RWPE2 (cell line): ENCODE results near the gene CPOX.

Source experiments
- ATAC-seq: fragments of 200-7000 bp; cut with Tn5 transposase; 3 replicates; pipeline ENCODE4 v1.9.1; 2021; ENCODE audit warnings: low read depth
- DNase-seq: peaks from one replicate; pipeline ENCODE4 v3.0.0-alpha.2; 2020; ENCODE audit warnings: low spot score
- H3K27ac ChIP-seq: fragments of 450-650 bp; 2 replicates; pipeline ENCODE4 v1.5.1; 2017; ENCODE audit warnings: mild to moderate bottlenecking; ENCODE audit not compliant: poor library complexity, severe bottlenecking
- H3K27me3 ChIP-seq: fragments of 250-450 bp; sonication (Bioruptor Pico); 2 replicates; pipeline ENCODE4 v1.5.1; 2021; ENCODE audit warnings: mild to moderate bottlenecking, moderate library complexity; ENCODE audit not compliant: insufficient read depth, poor library complexity, severe bottlenecking
- H3K36me3 ChIP-seq: fragments of 250-450 bp; sonication (Bioruptor Pico); 2 replicates; pipeline ENCODE4 v1.5.1; 2020; ENCODE audit warnings: low read depth, mild to moderate bottlenecking, moderate library complexity
- H3K4me1 ChIP-seq: fragments of 250-450 bp; sonication (Bioruptor Pico); 2 replicates; pipeline ENCODE4 v1.5.1; 2021; ENCODE audit warnings: mild to moderate bottlenecking, moderate library complexity; ENCODE audit not compliant: insufficient read depth, poor library complexity, severe bottlenecking
- H3K4me3 ChIP-seq: fragments of 250-450 bp; sonication (Bioruptor Pico); 2 replicates; pipeline ENCODE4 v1.5.1; 2021; ENCODE audit warnings: mild to moderate bottlenecking, moderate library complexity; ENCODE audit not compliant: severe bottlenecking
- H3K9me3 ChIP-seq: fragments of 250-450 bp; sonication (Bioruptor Pico); 2 replicates; pipeline ENCODE4 v1.5.1; 2021; ENCODE audit warnings: mild to moderate bottlenecking, moderate library complexity; ENCODE audit not compliant: severe bottlenecking
- CTCF ChIP-seq: fragments of 450-650 bp; IDR thresholded peaks from one replicate; pipeline ENCODE4 v1.5.1; 2017; ENCODE audit warnings: mild to moderate bottlenecking, moderate library complexity; ENCODE audit not compliant: poor library complexity, severe bottlenecking

The CPOX gene

DNA sequence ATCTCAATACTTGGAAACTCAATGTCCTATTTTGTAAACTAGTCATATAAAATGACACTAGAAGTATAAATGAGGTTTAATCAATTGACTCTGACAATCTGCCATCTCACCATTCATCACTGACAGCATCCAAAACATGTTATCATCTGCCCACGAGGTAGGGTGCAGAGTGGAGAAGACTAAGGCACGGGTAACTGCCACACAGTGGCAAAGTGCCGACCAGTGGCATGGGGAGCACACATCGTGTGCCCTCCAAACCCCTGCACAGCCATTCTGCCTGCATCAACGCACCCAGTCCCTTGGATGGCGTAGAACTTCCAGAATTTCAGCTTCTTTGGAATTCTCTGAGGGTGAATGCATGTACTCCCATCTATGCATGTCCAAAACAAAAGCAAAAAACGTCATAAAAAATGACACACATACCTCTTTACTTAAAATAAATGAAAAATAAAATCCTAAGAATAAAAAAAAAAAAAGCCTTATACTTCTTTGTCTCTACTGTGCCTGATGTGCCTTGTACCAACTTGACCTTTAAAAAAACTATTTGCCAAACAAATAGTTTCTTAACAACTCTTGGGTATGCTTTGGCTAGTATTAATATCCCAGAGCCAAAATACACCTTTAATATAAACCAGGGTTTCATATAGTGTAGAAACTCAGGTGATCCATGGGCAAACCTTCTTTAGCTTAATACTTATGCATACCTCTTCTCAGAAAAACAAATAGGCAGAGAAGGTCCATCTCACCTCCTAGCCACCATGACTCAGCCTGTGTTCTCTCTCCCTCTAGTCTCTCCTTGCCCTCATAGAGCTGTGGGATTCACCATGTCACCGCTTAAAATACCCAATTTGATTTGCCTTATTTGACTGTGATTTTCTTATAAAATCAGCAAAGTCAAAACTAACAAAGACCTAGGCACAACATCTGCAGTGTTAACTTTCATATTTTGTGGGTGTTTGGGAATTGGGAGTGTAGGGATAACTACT, 12.7 kb downstream of the CPOX start:
- DNase-seq = no peak
- no peaks in the 10 kb centered on the region for H3K27me3 ChIP-seq
- TF ChIP-seq CTCF = no peak
- no peak overlapping the region for H3K27ac ChIP-seq
- H3K4me1 ChIP-seq = no peaks in the 10 kb centered on the region
- ATAC-seq = no peak
- H3K36me3 ChIP-seq = peaks cover 50% of the 10 kb centered on the region
- no peaks in the 10 kb centered on the region for H3K9me3 ChIP-seq
- no peak overlapping the region for H3K4me3 ChIP-seq

DNA sequence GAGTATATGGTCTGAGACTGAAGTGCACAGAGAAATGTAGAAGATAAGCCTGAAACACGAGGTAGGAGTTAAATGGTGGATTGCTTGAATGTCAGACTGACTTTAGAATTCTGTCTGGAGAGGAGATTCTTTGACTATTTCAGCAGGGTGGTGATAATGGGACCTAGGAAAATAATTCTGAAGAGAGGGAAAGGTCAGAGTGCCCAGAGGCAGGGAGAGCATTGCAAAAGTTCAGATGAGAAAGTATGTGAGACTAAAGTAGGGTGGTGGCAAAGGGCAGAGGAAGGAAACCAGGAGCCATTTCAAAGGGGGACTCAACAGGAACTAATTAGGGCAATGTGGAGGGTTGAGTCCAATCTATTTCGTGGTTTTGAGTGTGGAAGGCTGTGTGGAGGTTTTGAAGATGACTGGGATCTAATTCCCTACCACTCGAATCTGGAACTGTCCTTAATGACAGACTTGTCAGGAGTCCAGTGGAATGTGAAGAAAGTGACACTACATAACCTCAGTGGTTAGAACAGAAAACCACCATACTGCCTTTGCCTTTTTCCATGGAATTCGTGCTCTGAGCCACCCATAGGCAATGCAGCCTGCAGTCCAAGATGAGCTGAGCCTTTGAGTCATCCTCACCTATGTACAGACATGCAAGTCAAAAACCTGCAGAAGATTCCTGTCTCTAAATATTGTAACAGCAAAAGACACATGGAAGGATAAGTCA, 16.1 kb downstream of the CPOX start:
- Histone ChIP-seq H3K27ac (no peak overlapping the region), H3K9me3 (no peaks in the 10 kb centered on the region), H3K36me3 (peaks cover 36% of the 10 kb centered on the region), H3K4me1 (no peaks in the 10 kb centered on the region), H3K4me3 (no peak overlapping the region), H3K27me3 (no peaks in the 10 kb centered on the region)
- ATAC-seq = peak; percentile 70
- no peak for TF ChIP-seq CTCF
- no peak for DNase-seq

DNA sequence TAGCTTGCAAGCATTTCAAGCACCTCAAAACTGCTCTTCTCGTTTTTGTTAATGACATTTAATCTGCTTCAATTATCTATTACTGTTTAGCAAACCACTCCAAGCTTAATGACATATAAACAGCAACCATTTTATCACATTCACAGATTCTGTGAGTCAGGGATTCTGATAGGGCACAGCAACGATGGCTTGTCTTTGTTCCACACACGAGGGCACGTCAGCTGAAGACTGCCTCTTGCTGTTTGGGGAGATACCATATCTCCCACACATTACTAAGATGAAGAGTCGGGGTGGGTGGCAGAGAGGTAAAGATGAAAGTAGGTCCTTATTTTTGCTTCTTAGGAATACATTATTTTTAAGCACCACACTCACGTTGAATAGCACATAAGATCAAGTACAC, 19.3 kb downstream of the CPOX start:
- H3K4me1 ChIP-seq = no peaks in the 10 kb centered on the region
- no peaks in the 10 kb centered on the region for H3K27me3 ChIP-seq
- H3K27ac ChIP-seq = no peak overlapping the region

GRCh38 chr3:98573181-98573728, 20.2 kb downstream of the CPOX start:
- peaks cover 2% of the 10 kb centered on the region; the same call in 1 of the 2 replicates for H3K36me3 ChIP-seq
- H3K9me3 ChIP-seq = no peaks in the 10 kb centered on the region
- H3K27ac ChIP-seq = no peak overlapping the region
- no peaks in the 10 kb centered on the region for H3K27me3 ChIP-seq
- DNase-seq = no peak
- H3K4me3 ChIP-seq = no peak overlapping the region
- ATAC-seq = no peak
- peak; percentile 83 for TF ChIP-seq CTCF
- H3K4me1 ChIP-seq = no peaks in the 10 kb centered on the region

More for the DNA sequence above, 19.3 kb downstream of the CPOX start:
- TF ChIP-seq CTCF = no peak
- DNase-seq (no peak), ATAC-seq (no peak)
- Histone ChIP-seq H3K4me3 (no peak overlapping the region), H3K9me3 (no peaks in the 10 kb centered on the region), H3K36me3 (peaks cover 11% of the 10 kb centered on the region; the same call in 1 of the 2 replicates)
